ENCODE measurements around the gene COX4I1.

- no peak for TF ChIP-seq CTCF (IDR thresholded peaks at IDR 0.05)
- TF ChIP-seq POLR2A (IDR thresholded peaks at IDR 0.05) = no peak
- no peak for TF ChIP-seq POLR2AphosphoS5 (IDR thresholded peaks at IDR 0.05)
Observed at GRCh38 chr16:85810742-85811115, 11.2 kb downstream of the COX4I1 start.
